Measurements from ENCODE around the gene SLC39A5.

- TF ChIP-seq CTCF (IDR thresholded peaks at IDR 0.05) (no peak), POLR2A (IDR thresholded peaks at IDR 0.05) (no peak)
Measured at GRCh38 chr12:56257491-56258067, 27.7 kb downstream of the SLC39A5 start.

Data from uterus (tissue), 2 donors.